GM18498 (cell line): ENCODE data around the gene AMIGO2.

Source experiments
- ATAC-seq: cut with Tn5 transposase; IDR thresholded peaks from one replicate; pipeline ENCODE4 v1.9.1; 2021; ENCODE audit warnings: mild to moderate bottlenecking, moderate library complexity; ENCODE audit not compliant: unreplicated experiment

AMIGO2 gene

GRCh38 chr12:47038270-47038748 is 41.5 kb downstream of the AMIGO2 start:
- ATAC-seq, result no peak

DNA sequence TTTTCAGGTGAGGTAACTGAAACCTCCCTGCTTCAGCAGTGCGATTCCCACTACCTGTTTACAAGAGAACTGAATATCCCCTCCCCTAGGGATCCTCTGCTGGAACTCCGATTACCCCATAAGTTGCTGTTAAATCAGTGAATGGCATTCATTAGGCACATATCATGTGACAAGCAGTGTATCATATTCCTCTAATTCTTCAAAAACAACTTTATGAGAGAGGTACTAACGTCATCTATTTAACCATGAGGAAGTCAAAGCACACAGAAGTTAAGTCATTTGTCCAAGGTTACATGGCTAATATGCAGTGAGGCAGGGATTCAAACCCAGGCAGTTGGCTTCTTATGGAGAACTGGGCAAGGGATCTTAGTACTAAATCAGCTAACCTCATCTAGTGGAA is 44.3 kb downstream of the AMIGO2 start:
- ATAC-seq, result no peak

DNA sequence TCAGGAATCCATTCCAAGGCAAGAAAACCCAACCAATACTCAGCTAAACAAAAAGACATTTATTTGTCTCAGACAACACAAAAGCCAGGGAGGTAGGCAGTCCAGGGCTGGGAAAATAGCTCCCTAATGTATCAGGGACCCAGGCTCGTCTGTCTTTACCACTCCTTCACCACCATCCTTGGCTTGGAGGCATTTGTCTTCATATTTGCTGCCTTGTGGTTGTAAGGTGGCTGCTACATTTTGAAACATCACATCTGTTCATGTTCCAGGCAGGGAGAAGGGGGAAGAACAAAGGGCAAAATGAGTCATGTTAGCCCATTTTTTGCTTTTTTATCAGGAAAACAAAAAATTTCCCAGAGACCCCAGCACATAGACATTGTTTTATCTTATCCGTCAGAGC is 45.1 kb downstream of the AMIGO2 start:
- ATAC-seq, result no peak

- ATAC-seq, result no peak
Measured at GRCh38 chr12:47033789-47034555, 45.8 kb downstream of the AMIGO2 start.

GRCh38 chr12:47033081-47033480 is 46.7 kb downstream of the AMIGO2 start:
- no peak for ATAC-seq

GRCh38 chr12:47032644-47033043 is 47.1 kb downstream of the AMIGO2 start:
- no peak for ATAC-seq

DNA sequence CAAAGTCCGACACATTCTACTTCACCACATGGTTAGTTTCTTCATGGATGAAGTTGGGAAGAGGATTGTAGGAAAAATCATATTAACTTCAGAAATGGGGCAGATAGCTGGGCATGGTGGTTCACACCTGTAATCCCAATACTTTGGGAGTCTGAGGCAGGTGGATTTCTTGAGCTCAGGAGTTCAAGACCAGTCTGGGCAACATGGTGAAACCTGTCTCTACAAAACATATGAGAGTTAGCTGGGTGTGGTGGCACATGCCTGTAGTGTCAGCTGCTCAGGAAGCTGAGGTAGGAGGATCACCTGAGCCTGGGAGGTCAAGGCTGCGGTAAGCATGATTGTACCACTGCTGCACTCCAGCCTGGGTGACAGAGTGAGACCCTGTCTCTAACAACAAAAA is 49.9 kb downstream of the AMIGO2 start:
- ATAC-seq, result no peak

GRCh38 chr12:47028981-47029708 is 50.6 kb downstream of the AMIGO2 start:
- no peak for ATAC-seq

DNA sequence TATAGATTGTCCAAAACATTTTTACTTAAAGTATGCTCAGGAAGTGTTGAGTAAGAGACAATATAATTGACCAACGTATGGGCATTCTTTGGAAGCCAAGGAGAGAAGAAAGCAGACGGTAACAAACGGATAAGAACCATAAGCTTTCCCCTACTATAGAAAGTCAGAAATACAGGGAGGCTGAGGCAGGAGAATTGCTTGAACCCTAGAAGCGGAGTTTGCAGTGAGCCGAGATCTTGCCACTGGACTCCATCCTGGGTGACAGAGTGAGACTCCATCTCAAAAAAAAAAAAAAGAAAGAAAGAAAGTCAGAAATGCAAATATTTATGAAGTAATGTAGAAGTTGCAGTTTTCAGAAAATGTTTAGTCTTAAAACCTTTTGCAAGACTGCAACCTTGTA is 51.6 kb downstream of the AMIGO2 start:
- ATAC-seq, result no peak
